Natural killer cell (primary cell): ENCODE results near the gene RALGPS2. TPM values are rescaled to one million over a fixed set of nuclear protein-coding genes. Genes with fewer than 3 reads are reported as not detected.

Source experiments
- ATAC-seq, 3 donors: fragments of 150-1000 bp in 2 of 3; fragments of 200-7000 bp in 1 of 3; cut with Tn5 transposase; 1 replicate in 1 of 3; 2 replicates in 2 of 3; pipeline ENCODE4 v1.10.0; 2021; ENCODE audit warnings: mild to moderate bottlenecking in 2 of 3, moderate library complexity in 2 of 3
- DNase-seq, 2 donors: peaks; one replicate each; pipeline versions ENCODE4 v3.0.0 to v3.0.0-alpha.2; 2013 to 2021; ENCODE audit warnings: mixed read lengths in 1 of 2
- H3K27ac ChIP-seq: one replicate; pipeline ENCODE4 v1.5.1; 2013; ENCODE audit warnings: mild to moderate bottlenecking, low read length
- H3K27me3 ChIP-seq: one replicate; pipeline ENCODE4 v1.6.1; 2013; ENCODE audit warnings: low read length; ENCODE audit not compliant: control insufficient read depth, insufficient read depth
- H3K36me3 ChIP-seq: one replicate; pipeline ENCODE4 v1.6.1; 2013; ENCODE audit warnings: low read length; ENCODE audit not compliant: control insufficient read depth, insufficient read depth
- H3K4me1 ChIP-seq: one replicate; pipeline ENCODE4 v1.6.1; 2013; ENCODE audit warnings: low read length; ENCODE audit not compliant: control insufficient read depth, insufficient read depth
- H3K4me3 ChIP-seq: one replicate; pipeline ENCODE4 v1.5.1; 2013; ENCODE audit warnings: low read length
- H3K9me3 ChIP-seq: one replicate; pipeline ENCODE4 v1.6.1; 2013; ENCODE audit warnings: low read length; ENCODE audit not compliant: control insufficient read depth, insufficient read depth
- H3K27ac Mint-ChIP-seq, 2 donors: one replicate each; pipeline ENCODE4 v1.8.0; 2022; ENCODE audit warnings: mild to moderate bottlenecking in 2 of 2, mixed read lengths in 2 of 2, moderate library complexity in 1 of 2
- H3K27me3 Mint-ChIP-seq, 2 donors: one replicate each; pipeline ENCODE4 v1.8.0; 2022; ENCODE audit warnings: low read depth in 2 of 2, mixed read lengths in 2 of 2
- H3K36me3 Mint-ChIP-seq: one replicate; pipeline ENCODE4 v1.8.0; 2022; ENCODE audit warnings: mixed read lengths
- H3K4me1 Mint-ChIP-seq, 2 donors: one replicate each; pipeline ENCODE4 v1.8.0; 2022; ENCODE audit warnings: mixed read lengths in 2 of 2
- H3K4me3 Mint-ChIP-seq: one replicate; pipeline ENCODE4 v1.8.0; 2022; ENCODE audit warnings: mild to moderate bottlenecking, moderate library complexity, mixed read lengths
- H3K9me3 Mint-ChIP-seq, 2 donors: one replicate each; pipeline ENCODE4 v1.8.0; 2022; ENCODE audit warnings: mixed read lengths in 2 of 2
- CTCF ChIP-seq: fragments of 200-600 bp; IDR thresholded peaks from one replicate; pipeline ENCODE4 v1.8.0; 2022; ENCODE audit warnings: antibody characterized with exemption
- WGBS: methylation state at CpG from one replicate; pipeline ENCODE4 v1.1.7; 2013; ENCODE audit warnings: missing lambda C conversion rate; ENCODE audit not compliant: insufficient coverage; 5-methylcytosine and 5-hydroxymethylcytosine counted together
- intact Hi-C: fragments of 100-400 bp; cut with micrococcal nuclease; formaldehyde crosslinking; loops from one replicate; pipeline ENCODE4 v1.14.2; 2022
- total RNA-seq, 4 donors: library from RNA; stranded (reverse); fragments of 120-200 nt in 1 of 4; gene quantifications; one replicate each; pipeline versions ENCODE4 v1.2.3 to v1.2.4, GENCODE V29; 2013 to 2022

RALGPS2 gene
- total RNA-seq, 3 donors from 2014 or later (not counting 1 experiment from before 2014, with no cell fraction given): 11.1 to 12.4 (median 11.8) TPM

- Histone ChIP-seq H3K9me3 (no peaks in the 10 kb centered on the region), H3K27ac (no peak overlapping the region), H3K27me3 (peaks cover 2% of the 10 kb centered on the region), H3K4me3 (no peak overlapping the region), H3K36me3 (no peaks in the 10 kb centered on the region), H3K4me1 (no peaks in the 10 kb centered on the region)
- H3K36me3 Mint-ChIP-seq: no peaks in the 10 kb centered on the region
- H3K4me1 Mint-ChIP-seq: no peaks in the 10 kb centered on the region
- no peak overlapping the region for H3K27ac Mint-ChIP-seq
- TF ChIP-seq CTCF: no peak
- ATAC-seq (no peak), DNase-seq (no peak)
- H3K4me3 Mint-ChIP-seq: no peak overlapping the region
- peaks cover 20 to 41% of the 10 kb centered on the region in 2 donors for H3K27me3 Mint-ChIP-seq
- WGBS: 88% methylated on average over 4 of the region's 4 CpGs
- no peaks in the 10 kb centered on the region for H3K9me3 Mint-ChIP-seq
- intact Hi-C loops: no loop called here
Observed at GRCh38 chr1:178714453-178714852, 10.6 kb upstream of the RALGPS2 start.

GRCh38 chr1:178716111-178716510 is 8.9 kb upstream of the RALGPS2 start:
- no peak overlapping the region for H3K4me3 Mint-ChIP-seq
- intact Hi-C loops: no loop called here
- H3K27ac ChIP-seq: no peak overlapping the region
- no peaks in the 10 kb centered on the region for H3K36me3 Mint-ChIP-seq
- TF ChIP-seq CTCF: no peak
- H3K27me3 ChIP-seq: peaks cover 2% of the 10 kb centered on the region
- DNase-seq (no peak), ATAC-seq (no peak)
- no peaks in the 10 kb centered on the region for H3K4me1 Mint-ChIP-seq
- no peak overlapping the region for H3K4me3 ChIP-seq
- H3K9me3 ChIP-seq: no peaks in the 10 kb centered on the region
- no peaks in the 10 kb centered on the region for H3K36me3 ChIP-seq
- H3K27me3 Mint-ChIP-seq: peaks cover 15 to 29% of the 10 kb centered on the region in 2 donors
- no peaks in the 10 kb centered on the region for H3K9me3 Mint-ChIP-seq
- H3K4me1 ChIP-seq: no peaks in the 10 kb centered on the region
- no peak overlapping the region for H3K27ac Mint-ChIP-seq

GRCh38 chr1:178718520-178718919 is 6.5 kb upstream of the RALGPS2 start:
- Mint-ChIP-seq H3K27me3 (peaks cover 6 to 19% of the 10 kb centered on the region in 2 donors), H3K4me1 (no peaks in the 10 kb centered on the region), H3K4me3 (no peak overlapping the region), H3K27ac (no peak overlapping the region), H3K36me3 (no peaks in the 10 kb centered on the region), H3K9me3 (no peaks in the 10 kb centered on the region)
- intact Hi-C loops: no loop called here
- TF ChIP-seq CTCF: no peak
- Histone ChIP-seq H3K4me1 (no peaks in the 10 kb centered on the region), H3K36me3 (no peaks in the 10 kb centered on the region), H3K4me3 (no peak overlapping the region), H3K27ac (no peak overlapping the region), H3K27me3 (no peaks in the 10 kb centered on the region), H3K9me3 (no peaks in the 10 kb centered on the region)
- ATAC-seq (no peak), DNase-seq (no peak)
- WGBS: 88% methylated on average over 1 of the region's 1 CpG

- DNase-seq (no peak), ATAC-seq (no peak)
- Histone ChIP-seq H3K4me1 (peaks cover 3% of the 10 kb centered on the region), H3K4me3 (no peak overlapping the region), H3K9me3 (no peaks in the 10 kb centered on the region), H3K27ac (no peak overlapping the region), H3K36me3 (no peaks in the 10 kb centered on the region), H3K27me3 (no peaks in the 10 kb centered on the region)
- no peaks in the 10 kb centered on the region for H3K9me3 Mint-ChIP-seq
- H3K4me1 Mint-ChIP-seq: peaks cover 7 to 15% of the 10 kb centered on the region in 2 donors
- peak overlapping the region; percentile 13 for H3K4me3 Mint-ChIP-seq
- no peaks in the 10 kb centered on the region for H3K36me3 Mint-ChIP-seq
- intact Hi-C loops: no loop called here
- no CpG with 5 or more reads among the region's 3 CpGs for WGBS
- TF ChIP-seq CTCF: no peak
- no peak overlapping the region for H3K27ac Mint-ChIP-seq
- no peaks in the 10 kb centered on the region for H3K27me3 Mint-ChIP-seq
Observed at GRCh38 chr1:178723546-178723945, 1.5 kb upstream of the RALGPS2 start.
